GM23338 (cell line): ENCODE measurements around the gene HELZ. TPM values are rescaled to one million over a fixed set of nuclear protein-coding genes. Genes with fewer than 3 reads are reported as not detected.
A peak's percentile ranks its signal among the peaks of the same experiment; 100 is the strongest.

Experiments used
- ATAC-seq: fragments of 200-7000 bp; cut with Tn5 transposase; 3 replicates; pipeline ENCODE4 v1.9.1; 2020
- DNase-seq: peaks from one replicate; pipeline ENCODE4 v3.0.0-alpha.2; 2015; ENCODE audit warnings: low spot score
- H2AFZ ChIP-seq: fragments of 200-600 bp; sonication (generic); 2 replicates; pipeline ENCODE4 v1.8.0; 2016; ENCODE audit warnings: antibody characterized with exemption, mild to moderate bottlenecking, moderate library complexity
- H3F3A ChIP-seq: fragments of 200-600 bp; sonication (generic); replicated peaks from 2 replicates; pipeline ENCODE4 v1.8.0; 2017; ENCODE audit warnings: antibody characterized with exemption, mixed run types, low read depth
- H3K27ac ChIP-seq: fragments of 200-600 bp; sonication (generic); 2 replicates; pipeline ENCODE4 v1.6.1; 2016; ENCODE audit warnings: low read depth
- H3K27me3 ChIP-seq: fragments of 200-600 bp; sonication (generic); 2 replicates; pipeline ENCODE4 v1.8.0; 2016; ENCODE audit warnings: mild to moderate bottlenecking, mixed run types, moderate library complexity; ENCODE audit not compliant: insufficient read depth
- H3K36me3 ChIP-seq: fragments of 200-600 bp; sonication (generic); 2 replicates; pipeline ENCODE4 v1.8.0; 2016; ENCODE audit warnings: mild to moderate bottlenecking; ENCODE audit not compliant: insufficient read depth
- H3K4me1 ChIP-seq: fragments of 200-600 bp; sonication (generic); 2 replicates; pipeline ENCODE4 v1.8.0; 2016; ENCODE audit warnings: mild to moderate bottlenecking, moderate library complexity; ENCODE audit not compliant: insufficient read depth
- H3K4me2 ChIP-seq: fragments of 200-600 bp; sonication (generic); 2 replicates; pipeline ENCODE4 v1.7.1; 2017; ENCODE audit warnings: mixed run types
- H3K4me3 ChIP-seq: fragments of 200-600 bp; sonication (generic); 2 replicates; pipeline ENCODE4 v1.6.1; 2016; ENCODE audit warnings: mixed run types
- H3K79me2 ChIP-seq: fragments of 200-600 bp; sonication (generic); replicated peaks from 2 replicates; pipeline ENCODE4 v1.8.0; 2017; ENCODE audit warnings: mild to moderate bottlenecking; ENCODE audit not compliant: insufficient read depth
- H3K9me2 ChIP-seq: fragments of 200-600 bp; sonication (generic); 2 replicates; pipeline ENCODE4 v1.8.0; 2017; ENCODE audit not compliant: insufficient read depth
- H4K20me1 ChIP-seq: fragments of 200-600 bp; sonication (generic); replicated peaks from 2 replicates; pipeline ENCODE4 v1.8.0; 2017; ENCODE audit warnings: mild to moderate bottlenecking; ENCODE audit not compliant: insufficient read depth
- H3K27ac Mint-ChIP-seq: 2 replicates; pipeline ENCODE4 v1.8.0; 2020; ENCODE audit warnings: inconsistent platforms, mild to moderate bottlenecking, moderate library complexity, mixed read lengths
- H3K27me3 Mint-ChIP-seq: 3 replicates; pipeline ENCODE4 v1.8.0; 2022; ENCODE audit warnings: low read depth, mild to moderate bottlenecking, moderate library complexity, mixed read lengths, inconsistent platforms; ENCODE audit not compliant: insufficient read depth, poor library complexity
- H3K36me3 Mint-ChIP-seq: 3 replicates; pipeline ENCODE4 v1.8.0; 2021; ENCODE audit warnings: low read depth, mild to moderate bottlenecking, inconsistent platforms, moderate library complexity, mixed read lengths
- H3K4me1 Mint-ChIP-seq: 3 replicates; pipeline ENCODE4 v1.8.0; 2020; ENCODE audit warnings: mild to moderate bottlenecking, inconsistent platforms, mixed read lengths
- H3K4me3 Mint-ChIP-seq: 3 replicates; pipeline ENCODE4 v1.8.0; 2021; ENCODE audit warnings: moderate library complexity, mild to moderate bottlenecking, inconsistent platforms, mixed read lengths
- H3K9me3 Mint-ChIP-seq: 3 replicates; pipeline ENCODE4 v1.8.0; 2020; ENCODE audit warnings: moderate library complexity, mild to moderate bottlenecking, inconsistent platforms, mixed read lengths
- CREB1 ChIP-seq: fragments of 250-450 bp; sonication (Bioruptor Pico); IDR thresholded peaks from 2 replicates; pipeline ENCODE4 v1.5.0; 2020; ENCODE audit warnings: low read depth, mild to moderate bottlenecking, moderate library complexity
- CTCF ChIP-seq, 2 experiments: fragments of 200-600 bp in 1 of 2; sonication (generic) in 1 of 2; conservative IDR thresholded peaks; 2 replicates each; pipeline versions ENCODE4 v1.5.1 to v1.6.1; 2016 to 2017; ENCODE audit warnings: antibody characterized with exemption in 2 of 2, low read depth in 2 of 2, mild to moderate bottlenecking in 2 of 2, moderate library complexity in 1 of 2
- ETS1 ChIP-seq: IDR thresholded peaks from 2 replicates; pipeline ENCODE4 v1.6.1; 2016; ENCODE audit warnings: antibody characterized with exemption
- EZH2 ChIP-seq: fragments of 200-600 bp; sonication (generic); IDR thresholded peaks from one replicate; pipeline ENCODE4 v1.8.0; 2017; ENCODE audit warnings: antibody characterized with exemption, mild to moderate bottlenecking, low read depth; ENCODE audit not compliant: unreplicated experiment
- EZH2phosphoT487 ChIP-seq: fragments of 200-600 bp; sonication (generic); IDR thresholded peaks from one replicate; pipeline ENCODE4 v1.8.1; 2018; ENCODE audit warnings: antibody characterized with exemption; ENCODE audit not compliant: unreplicated experiment
- JUNB ChIP-seq: IDR thresholded peaks from one replicate; pipeline ENCODE4 v1.6.1; 2016; ENCODE audit warnings: antibody characterized with exemption; ENCODE audit not compliant: unreplicated experiment
- NANOG ChIP-seq: IDR thresholded peaks from 2 replicates; pipeline ENCODE4 v1.6.1; 2016; ENCODE audit warnings: antibody characterized with exemption, borderline replicate concordance
- POLR2AphosphoS5 ChIP-seq: IDR thresholded peaks from 2 replicates; pipeline ENCODE4 v1.6.1; 2016; ENCODE audit warnings: antibody characterized with exemption, low read depth
- STAT1 ChIP-seq: IDR thresholded peaks from one replicate; pipeline ENCODE4 v1.6.1; 2016; ENCODE audit warnings: antibody characterized with exemption; ENCODE audit not compliant: unreplicated experiment
- ZNF114 ChIP-seq: fragments of 250-450 bp; sonication (Bioruptor Pico); IDR thresholded peaks from 2 replicates; pipeline ENCODE4 v1.5.0; 2020; ENCODE audit warnings: mild to moderate bottlenecking, moderate library complexity
- ZNF331 ChIP-seq: fragments of 250-450 bp; sonication (Bioruptor Pico); IDR thresholded peaks from 2 replicates; pipeline ENCODE4 v1.5.0; 2020; ENCODE audit warnings: low read depth, mild to moderate bottlenecking, moderate library complexity
- polyA plus RNA-seq: library from polyadenylated mRNA; unstranded; fragments of >200 nt; fragmentation: Nextera tagmentation; extraction: Ambion mirVana; gene quantifications from 2 replicates; pipeline ENCODE4 v1.2.1, GENCODE V29; 2016
- total RNA-seq: library from RNA; depleted of rRNA; stranded (reverse); fragments of >200 nt; shearing (Covaris generic); gene quantifications from 2 replicates; pipeline ENCODE4 v1.2.3, GENCODE V29; 2014
- TF ChIP-seq, protein P1 (sequence below): IDR thresholded peaks from one replicate; pipeline ENCODE4 v1.6.1; 2018; ENCODE audit warnings: antibody characterized with exemption; ENCODE audit not compliant: unreplicated experiment

The HELZ gene
- total and polyA plus RNA-seq, 2 experiments from 2014 or later: 38.9 to 62.0 TPM

GRCh38 chr17:67138392-67138791 lies 106.6 kb downstream of the HELZ start:
- Histone ChIP-seq H3K79me2 (no peaks in the 10 kb centered on the region), H3F3A (no peaks in the 10 kb centered on the region), H3K4me2 (no peak overlapping the region), H3K4me3 (no peak overlapping the region), H3K9me2 (no peaks in the 10 kb centered on the region), H3K27me3 (no peaks in the 10 kb centered on the region), H3K27ac (no peak overlapping the region), H4K20me1 (no peaks in the 10 kb centered on the region), H2AFZ (no peak overlapping the region), H3K4me1 (no peaks in the 10 kb centered on the region), H3K36me3 (no peaks in the 10 kb centered on the region)
- ATAC-seq (no peak), DNase-seq (no peak)
- TF ChIP-seq, protein P1, sequence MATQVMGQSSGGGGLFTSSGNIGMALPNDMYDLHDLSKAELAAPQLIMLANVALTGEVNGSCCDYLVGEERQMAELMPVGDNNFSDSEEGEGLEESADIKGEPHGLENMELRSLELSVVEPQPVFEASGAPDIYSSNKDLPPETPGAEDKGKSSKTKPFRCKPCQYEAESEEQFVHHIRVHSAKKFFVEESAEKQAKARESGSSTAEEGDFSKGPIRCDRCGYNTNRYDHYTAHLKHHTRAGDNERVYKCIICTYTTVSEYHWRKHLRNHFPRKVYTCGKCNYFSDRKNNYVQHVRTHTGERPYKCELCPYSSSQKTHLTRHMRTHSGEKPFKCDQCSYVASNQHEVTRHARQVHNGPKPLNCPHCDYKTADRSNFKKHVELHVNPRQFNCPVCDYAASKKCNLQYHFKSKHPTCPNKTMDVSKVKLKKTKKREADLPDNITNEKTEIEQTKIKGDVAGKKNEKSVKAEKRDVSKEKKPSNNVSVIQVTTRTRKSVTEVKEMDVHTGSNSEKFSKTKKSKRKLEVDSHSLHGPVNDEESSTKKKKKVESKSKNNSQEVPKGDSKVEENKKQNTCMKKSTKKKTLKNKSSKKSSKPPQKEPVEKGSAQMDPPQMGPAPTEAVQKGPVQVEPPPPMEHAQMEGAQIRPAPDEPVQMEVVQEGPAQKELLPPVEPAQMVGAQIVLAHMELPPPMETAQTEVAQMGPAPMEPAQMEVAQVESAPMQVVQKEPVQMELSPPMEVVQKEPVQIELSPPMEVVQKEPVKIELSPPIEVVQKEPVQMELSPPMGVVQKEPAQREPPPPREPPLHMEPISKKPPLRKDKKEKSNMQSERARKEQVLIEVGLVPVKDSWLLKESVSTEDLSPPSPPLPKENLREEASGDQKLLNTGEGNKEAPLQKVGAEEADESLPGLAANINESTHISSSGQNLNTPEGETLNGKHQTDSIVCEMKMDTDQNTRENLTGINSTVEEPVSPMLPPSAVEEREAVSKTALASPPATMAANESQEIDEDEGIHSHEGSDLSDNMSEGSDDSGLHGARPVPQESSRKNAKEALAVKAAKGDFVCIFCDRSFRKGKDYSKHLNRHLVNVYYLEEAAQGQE: no peak
- no peak for TF ChIP-seq POLR2AphosphoS5
- TF ChIP-seq STAT1: no peak
- TF ChIP-seq NANOG: no peak
- no peak for TF ChIP-seq CREB1
- no peaks in the 10 kb centered on the region; the same call in 2 of the 3 replicates for H3K9me3 Mint-ChIP-seq
- H3K36me3 Mint-ChIP-seq: peaks cover 10% of the 10 kb centered on the region; the same call in 2 of the 3 replicates
- no peaks in the 10 kb centered on the region for H3K27me3 Mint-ChIP-seq
- no peak overlapping the region for H3K4me3 Mint-ChIP-seq
- peaks cover 15% of the 10 kb centered on the region for H3K4me1 Mint-ChIP-seq
- peak overlapping the region; percentile 4; the same call in 1 of the 2 replicates for H3K27ac Mint-ChIP-seq

- Histone ChIP-seq H3K27me3 (no peaks in the 10 kb centered on the region), H3K4me1 (no peaks in the 10 kb centered on the region), H2AFZ (no peak overlapping the region), H3K79me2 (no peaks in the 10 kb centered on the region), H3K27ac (no peak overlapping the region), H4K20me1 (no peaks in the 10 kb centered on the region), H3K9me2 (no peaks in the 10 kb centered on the region), H3K4me2 (no peak overlapping the region), H3K4me3 (no peak overlapping the region), H3K36me3 (no peaks in the 10 kb centered on the region), H3F3A (no peaks in the 10 kb centered on the region)
- no peak overlapping the region for H3K4me3 Mint-ChIP-seq
- H3K27ac Mint-ChIP-seq: no peak overlapping the region
- no peaks in the 10 kb centered on the region; the same call in 2 of the 3 replicates for H3K9me3 Mint-ChIP-seq
- H3K36me3 Mint-ChIP-seq: peaks cover 7% of the 10 kb centered on the region; the same call in 2 of the 3 replicates
- no peak for DNase-seq
- peaks cover 15% of the 10 kb centered on the region for H3K4me1 Mint-ChIP-seq
- ATAC-seq: no peak
- H3K27me3 Mint-ChIP-seq: no peaks in the 10 kb centered on the region
- TF ChIP-seq ZNF114 (no peak), EZH2 (no peak), ZNF331 (CRISPR knock-in tag) (no peak), CREB1 (no peak), NANOG (no peak), CTCF (conservative IDR thresholded peaks at IDR 0.05; ENCODE audit: low read depth in 2 of 2) (no peak), ETS1 (no peak), JUNB (no peak), POLR2AphosphoS5 (no peak), EZH2phosphoT487 (no peak), STAT1 (no peak)
- TF ChIP-seq, protein P1: no peak
Observed at GRCh38 chr17:67137860-67138259, 107.1 kb downstream of the HELZ start.
